Endothelial cell of umbilical vein (primary cell): Measurements from ENCODE around the gene PSMC3. TPM values are rescaled to one million over a fixed set of nuclear protein-coding genes. Genes with fewer than 3 reads are reported as not detected.

ENCODE experiments used
- BruUV-seq: library from RNA; stranded (reverse); fragments of 400-500 nt; replicated peaks from 2 replicates; lab custom pipeline; 2021; lab: Mats Ljungman, UMichigan
- CTCF ChIA-PET: fragments of 300-600, 350-600 bp; sonication (Branson Sonifier 250); formaldehyde crosslinking; loops from one replicate; lab custom pipeline; 2021; ENCODE audit warnings: antibody characterized with exemption, inconsistent platforms; lab: Charles Lee
- POLR2A ChIA-PET: fragments of 300-600, 350-600 bp; sonication (Branson Sonifier 250); formaldehyde crosslinking; loops from one replicate; lab custom pipeline; 2021; ENCODE audit warnings: antibody characterized with exemption, inconsistent platforms; lab: Charles Lee
- DNase-seq: peaks from one replicate; pipeline ENCODE4 v3.0.0-alpha.2; 2011; ENCODE audit warnings: low read depth, low spot score
- FAIRE-seq: peaks from 2 replicates; lab custom pipeline; 2011; peaks lifted over from hg19 to GRCh38; lab: Jason Lieb, UNC
- H2AFZ ChIP-seq: 2 replicates; pipeline ENCODE4 v1.6.0; 2012; ENCODE audit warnings: low read depth, low read length, control low read depth, inconsistent platforms
- H3K27ac ChIP-seq: 2 replicates; pipeline ENCODE4 v1.5.1; 2011; ENCODE audit warnings: low read depth, mild to moderate bottlenecking, control low read depth, low read length, moderate library complexity; ENCODE audit not compliant: insufficient read depth
- H3K27me3 ChIP-seq, 2 experiments: 2 replicates each; pipeline versions ENCODE4 v1.6.0 to v1.6.1; 2011; ENCODE audit warnings: low read length in 2 of 2, mixed read lengths in 1 of 2; ENCODE audit not compliant: control insufficient read depth in 2 of 2, insufficient read depth in 2 of 2
- H3K36me3 ChIP-seq, 2 experiments: 2 replicates in 1 of 2; 3 replicates in 1 of 2; pipeline ENCODE4 v1.5.1; 2011; ENCODE audit warnings: low read length in 2 of 2, mild to moderate bottlenecking in 1 of 2, moderate library complexity in 1 of 2; ENCODE audit not compliant: control insufficient read depth in 2 of 2, insufficient read depth in 2 of 2; ENCODE audit errors: extremely low read depth in 1 of 2
- H3K4me1 ChIP-seq: 3 replicates; pipeline ENCODE4 v1.5.1; 2011; ENCODE audit warnings: mild to moderate bottlenecking, low read length; ENCODE audit not compliant: control insufficient read depth, insufficient read depth; ENCODE audit errors: extremely low read depth
- H3K4me2 ChIP-seq: 2 replicates; pipeline ENCODE4 v1.6.1; 2011; ENCODE audit warnings: low read length, control low read depth, mixed read lengths; ENCODE audit not compliant: insufficient read depth
- H3K4me3 ChIP-seq, 3 experiments: fragments of 200-600 bp in 1 of 3; sonication (generic), shearing (Covaris generic) in 1 of 3; replicated peaks in 1 of 3; 2 replicates each; pipeline ENCODE4 v1.5.1; 2011 to 2016; ENCODE audit warnings: control low read depth in 3 of 3, low read length in 3 of 3, mild to moderate bottlenecking in 2 of 3, inconsistent platforms in 1 of 3, low read depth in 1 of 3, moderate library complexity in 1 of 3; ENCODE audit not compliant: insufficient read depth in 1 of 3
- H3K79me2 ChIP-seq: 2 replicates; pipeline ENCODE4 v1.6.0; 2012; ENCODE audit warnings: low read length, inconsistent platforms; ENCODE audit not compliant: control insufficient read depth, insufficient read depth
- H3K9ac ChIP-seq: replicated peaks from 2 replicates; pipeline ENCODE3; 2011; ENCODE audit warnings: low read length, control low read depth; ENCODE audit not compliant: insufficient read depth; ENCODE audit errors: extremely low read depth
- H3K9me1 ChIP-seq: replicated peaks from 3 replicates; pipeline ENCODE4 v1.6.0; 2011; ENCODE audit warnings: mild to moderate bottlenecking, low read length; ENCODE audit not compliant: control insufficient read depth, insufficient read depth; ENCODE audit errors: extremely low read depth
- H3K9me3 ChIP-seq: replicated peaks from 2 replicates; pipeline ENCODE4 v1.5.1; 2012; ENCODE audit warnings: low read length, inconsistent platforms; ENCODE audit not compliant: control insufficient read depth, insufficient read depth
- H4K20me1 ChIP-seq: replicated peaks from 2 replicates; pipeline ENCODE3; 2011; ENCODE audit warnings: mild to moderate bottlenecking, low read length; ENCODE audit not compliant: control insufficient read depth, insufficient read depth; ENCODE audit errors: extremely low read depth
- EZH2 ChIP-seq: IDR thresholded peaks from 2 replicates; pipeline ENCODE4 v1.6.1; 2012; ENCODE audit warnings: borderline replicate concordance, low read depth, mild to moderate bottlenecking, moderate library complexity, low read length, inconsistent platforms; ENCODE audit not compliant: severe bottlenecking
- FOS ChIP-seq: IDR thresholded peaks from 2 replicates; pipeline ENCODE4 v1.6.1; 2011; ENCODE audit warnings: mild to moderate bottlenecking, low read length, moderate library complexity, borderline replicate concordance; ENCODE audit not compliant: insufficient read depth
- GATA2 ChIP-seq: IDR thresholded peaks from 2 replicates; pipeline ENCODE4 v1.7.0; 2011; ENCODE audit warnings: low read depth, mild to moderate bottlenecking, moderate library complexity, mixed read lengths, low read length; ENCODE audit not compliant: insufficient read length, insufficient read depth
- JUN ChIP-seq: IDR thresholded peaks from 2 replicates; pipeline ENCODE4 v1.6.1; 2011; ENCODE audit warnings: borderline replicate concordance, low read depth; ENCODE audit not compliant: insufficient read length, insufficient read depth
- MYC ChIP-seq: IDR thresholded peaks from one replicate; pipeline ENCODE4 v1.6.1; 2011; ENCODE audit warnings: mild to moderate bottlenecking, low read depth, low read length
- POLR2A ChIP-seq: IDR thresholded peaks from 2 replicates; pipeline ENCODE4 v1.6.1; 2012; ENCODE audit warnings: low read depth, mild to moderate bottlenecking, control low read depth, low read length
- POLR2AphosphoS5 ChIP-seq: IDR thresholded peaks from 2 replicates; pipeline ENCODE4 v1.6.1; 2012; ENCODE audit warnings: low read depth, mild to moderate bottlenecking, control low read depth, low read length, moderate library complexity; ENCODE audit not compliant: insufficient read depth
- dilution Hi-C: fragments of 300-500 bp; cut with MboI; formaldehyde crosslinking; loops from one replicate; pipeline ENCODE4 v1.15.0; 2019; ENCODE audit warnings: low sequenced_read_pairs; ENCODE audit not compliant: extremely low pct_ligation_motif_present
- intact Hi-C: fragments of 100-400 bp; cut with micrococcal nuclease; formaldehyde crosslinking; loops from one replicate; pipeline ENCODE4 v1.10.0; 2022
- polyA plus RNA-seq, 4 experiments: library from polyadenylated mRNA; depleted of rRNA in 3 of 4; stranded (reverse) in 3 of 4; unstranded in 1 of 4; fragments of >200 nt; gene quantifications; 2 replicates each; pipeline versions ENCODE4 v1.2.1 to v1.2.3, GENCODE V29; 2011 to 2012; ENCODE audit warnings: missing spikeins in 1 of 4
- total RNA-seq: library from RNA; stranded (reverse); gene quantifications from 2 replicates; pipeline ENCODE4 v1.2.3, GENCODE V29; 2021
- TF ChIP-seq, protein P1 (sequence below), 2 donors: IDR thresholded peaks; 1 replicate in 1 of 2; 2 replicates in 1 of 2; pipeline ENCODE4 v1.5.1; 2011; ENCODE audit warnings: low read length in 2 of 2, mild to moderate bottlenecking in 2 of 2, moderate library complexity in 2 of 2, control low read depth in 1 of 2, inconsistent platforms in 1 of 2, low read depth in 1 of 2; ENCODE audit not compliant: insufficient read depth in 1 of 2; ENCODE audit errors: extremely low read depth in 1 of 2
- TF ChIP-seq, protein P2 (sequence below): IDR thresholded peaks from 2 replicates; pipeline ENCODE4 v1.6.1; 2011; ENCODE audit not compliant: insufficient read depth, insufficient read length

Gene PSMC3
- total and polyA plus RNA-seq, 2 donors (not counting 3 experiments of a cell fraction or from before 2014, with no cell fraction given): 179 to 203 TPM

- CTCF ChIA-PET: interaction anchor here (0.8 to 1.6 kb wide), 6 partner anchors 16 to 157 kb away, joined by 3 to 11 read pairs (median 3); no protein-coding TSS in a partner anchor
- dilution Hi-C loops: no loop called here
Observed at GRCh38 chr11:47415949-47416472, 10.2 kb downstream of the PSMC3 start.

More at GRCh38 chr11:47415949-47416472, 10.2 kb downstream of the PSMC3 start:
- DNase-seq (peak; percentile 88), FAIRE-seq (peak; percentile 99)
- H3K4me1 ChIP-seq: peaks cover 16% of the 10 kb centered on the region
- H3K36me3 ChIP-seq: peaks cover 14 to 55% of the 10 kb centered on the region in 2 experiments
- intact Hi-C loops: loop anchor here (1.0 to 10.0 kb wide), 2 partner anchors 10 to 439 kb away; partner anchors contain the start of gene PSMC3
- no peaks in the 10 kb centered on the region for H3K27me3 ChIP-seq
- peaks cover 2% of the 10 kb centered on the region for H3K79me2 ChIP-seq
- H3K27ac ChIP-seq: peak overlapping the region; percentile 51
- no peak overlapping the region for H3K4me3 ChIP-seq
- no peaks in the 10 kb centered on the region for H3K9me1 ChIP-seq
- no peaks in the 10 kb centered on the region for H3K9me3 ChIP-seq
- POLR2A ChIA-PET: interaction anchor here (1.3 kb wide), 1 partner anchor 10 kb away, joined by 7 read pairs; the partner anchor contains the start of gene PSMC3
- BruUV-seq: TSS peak; percentile 11
- peak overlapping the region; percentile 32 for H3K9ac ChIP-seq
- H3K4me2 ChIP-seq: peak overlapping the region; percentile 19
- H2AFZ ChIP-seq: no peak overlapping the region
- H4K20me1 ChIP-seq: no peaks in the 10 kb centered on the region
- peak; percentile 95 for TF ChIP-seq POLR2AphosphoS5
- TF ChIP-seq GATA2: no peak
- TF ChIP-seq JUN: peak; percentile 63
- TF ChIP-seq, protein P1, sequence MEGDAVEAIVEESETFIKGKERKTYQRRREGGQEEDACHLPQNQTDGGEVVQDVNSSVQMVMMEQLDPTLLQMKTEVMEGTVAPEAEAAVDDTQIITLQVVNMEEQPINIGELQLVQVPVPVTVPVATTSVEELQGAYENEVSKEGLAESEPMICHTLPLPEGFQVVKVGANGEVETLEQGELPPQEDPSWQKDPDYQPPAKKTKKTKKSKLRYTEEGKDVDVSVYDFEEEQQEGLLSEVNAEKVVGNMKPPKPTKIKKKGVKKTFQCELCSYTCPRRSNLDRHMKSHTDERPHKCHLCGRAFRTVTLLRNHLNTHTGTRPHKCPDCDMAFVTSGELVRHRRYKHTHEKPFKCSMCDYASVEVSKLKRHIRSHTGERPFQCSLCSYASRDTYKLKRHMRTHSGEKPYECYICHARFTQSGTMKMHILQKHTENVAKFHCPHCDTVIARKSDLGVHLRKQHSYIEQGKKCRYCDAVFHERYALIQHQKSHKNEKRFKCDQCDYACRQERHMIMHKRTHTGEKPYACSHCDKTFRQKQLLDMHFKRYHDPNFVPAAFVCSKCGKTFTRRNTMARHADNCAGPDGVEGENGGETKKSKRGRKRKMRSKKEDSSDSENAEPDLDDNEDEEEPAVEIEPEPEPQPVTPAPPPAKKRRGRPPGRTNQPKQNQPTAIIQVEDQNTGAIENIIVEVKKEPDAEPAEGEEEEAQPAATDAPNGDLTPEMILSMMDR (IDR thresholded peaks at IDR 0.05; ENCODE audit: extremely low read depth in 1 of 2, insufficient read depth in 1 of 2, low read depth in 1 of 2, low read length in 2 of 2): no peak
- no peak for TF ChIP-seq EZH2
- TF ChIP-seq FOS: peak; percentile 53
- TF ChIP-seq, protein P2, sequence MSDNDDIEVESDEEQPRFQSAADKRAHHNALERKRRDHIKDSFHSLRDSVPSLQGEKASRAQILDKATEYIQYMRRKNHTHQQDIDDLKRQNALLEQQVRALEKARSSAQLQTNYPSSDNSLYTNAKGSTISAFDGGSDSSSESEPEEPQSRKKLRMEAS: no peak
- TF ChIP-seq POLR2A: peak; percentile 76
- TF ChIP-seq MYC: no peak
